Colonic mucosa (tissue), 4 donors: ENCODE data around the gene ANKH. TPM values are rescaled to one million over a fixed set of nuclear protein-coding genes. Genes with fewer than 3 reads are reported as not detected.

Experiments
- DNase-seq: peaks from one replicate; pipeline ENCODE4 v3.0.0-alpha.2; 2020
- H3K27ac ChIP-seq: fragments of 200-600 bp; one replicate; pipeline ENCODE4 v1.8.0; 2021
- H3K27me3 ChIP-seq: fragments of 200-600 bp; one replicate; pipeline ENCODE4 v1.8.0; 2021
- H3K36me3 ChIP-seq: fragments of 200-600 bp; one replicate; pipeline ENCODE4 v1.8.0; 2021
- H3K4me1 ChIP-seq: fragments of 200-600 bp; one replicate; pipeline ENCODE4 v1.8.0; 2021; ENCODE audit warnings: mild to moderate bottlenecking
- H3K4me3 ChIP-seq: fragments of 200-600 bp; one replicate; pipeline ENCODE4 v1.8.0; 2021
- H3K9ac ChIP-seq, 2 donors: one replicate each; pipeline ENCODE4 v1.7.0; 2013; ENCODE audit warnings: control low read depth in 2 of 2, low read depth in 2 of 2, low read length in 2 of 2
- H3K9me3 ChIP-seq: fragments of 200-600 bp; one replicate; pipeline ENCODE4 v1.8.0; 2021
- intact Hi-C: fragments of 100-400 bp; cut with DNase I; formaldehyde crosslinking; loops from one replicate; pipeline ENCODE4 v1.14.1; 2022
- total RNA-seq, 2 donors: library from RNA; stranded (reverse); fragmentation: NEBNext Ultra II Directional in 1 of 2; extraction: Animal tissue kit (Norgen Biotek cat#: 25700) in 1 of 2; gene quantifications; one replicate each; pipeline ENCODE4 v1.2.1, GENCODE V29; 2021
- TF ChIP-seq, protein P1 (sequence below): fragments of 200-600 bp; IDR thresholded peaks from one replicate; pipeline ENCODE4 v1.8.0; 2022; ENCODE audit warnings: antibody characterized with exemption, mild to moderate bottlenecking
- donor health status: healthy.
- donor health status: DM: no; HTN: no; CAD: no.
- donor health status: DM: no; HTN: no; CAD: no.

Gene ANKH
- total RNA-seq, 2 donors from 2014 or later, result 81.8 to 103 TPM

DNA sequence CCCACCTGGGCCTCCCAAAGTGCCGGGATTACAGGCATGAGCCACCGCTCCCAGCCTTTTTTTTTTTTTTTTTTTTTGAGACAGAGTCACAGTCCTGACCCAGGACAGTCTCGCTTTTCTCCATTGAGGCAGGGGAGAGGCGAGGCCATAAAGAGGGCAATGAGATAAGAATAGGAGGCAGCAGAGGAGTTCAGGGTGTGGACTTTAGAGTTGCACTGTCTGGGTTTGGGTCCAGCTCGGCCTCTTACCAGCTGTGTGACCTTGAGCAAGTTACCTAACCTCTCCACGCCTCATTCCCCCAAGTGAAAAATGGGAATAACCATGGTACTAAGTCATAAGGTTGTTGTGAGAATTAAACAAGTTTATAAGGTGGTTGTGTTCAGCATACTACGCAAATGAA is 24.6 kb upstream of the ANKH start:
- no peaks in the 10 kb centered on the region for H3K27me3 ChIP-seq
- intact Hi-C loops, result no loop called here
- DNase-seq, result peak; percentile 63

DNA sequence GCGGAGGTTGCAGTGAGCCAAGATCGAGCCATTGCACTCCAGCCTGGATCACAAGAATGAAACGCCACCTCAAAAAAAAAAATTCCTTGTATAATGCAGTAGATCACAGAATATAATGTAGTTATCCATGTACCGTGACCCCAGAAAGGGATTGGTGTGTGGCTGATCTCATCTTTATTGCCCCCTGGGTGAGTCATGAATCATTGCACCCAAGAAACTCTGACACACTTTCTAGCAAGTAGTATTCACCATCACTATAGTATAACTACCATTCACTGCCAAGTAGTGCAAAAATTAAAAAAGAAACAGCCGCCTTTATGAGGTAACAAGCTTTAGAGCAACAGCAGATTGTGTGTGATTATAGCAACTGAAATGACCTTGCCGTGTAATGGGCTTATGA is 23.7 kb upstream of the ANKH start:
- Histone ChIP-seq H3K27me3 (no peaks in the 10 kb centered on the region), H3K4me1 (peaks cover 11% of the 10 kb centered on the region), H3K4me3 (no peak overlapping the region), H3K27ac (peak overlapping the region; percentile 73), H3K9me3 (no peaks in the 10 kb centered on the region), H3K9ac (no peak overlapping the region), H3K36me3 (no peaks in the 10 kb centered on the region)
- TF ChIP-seq, protein P1, sequence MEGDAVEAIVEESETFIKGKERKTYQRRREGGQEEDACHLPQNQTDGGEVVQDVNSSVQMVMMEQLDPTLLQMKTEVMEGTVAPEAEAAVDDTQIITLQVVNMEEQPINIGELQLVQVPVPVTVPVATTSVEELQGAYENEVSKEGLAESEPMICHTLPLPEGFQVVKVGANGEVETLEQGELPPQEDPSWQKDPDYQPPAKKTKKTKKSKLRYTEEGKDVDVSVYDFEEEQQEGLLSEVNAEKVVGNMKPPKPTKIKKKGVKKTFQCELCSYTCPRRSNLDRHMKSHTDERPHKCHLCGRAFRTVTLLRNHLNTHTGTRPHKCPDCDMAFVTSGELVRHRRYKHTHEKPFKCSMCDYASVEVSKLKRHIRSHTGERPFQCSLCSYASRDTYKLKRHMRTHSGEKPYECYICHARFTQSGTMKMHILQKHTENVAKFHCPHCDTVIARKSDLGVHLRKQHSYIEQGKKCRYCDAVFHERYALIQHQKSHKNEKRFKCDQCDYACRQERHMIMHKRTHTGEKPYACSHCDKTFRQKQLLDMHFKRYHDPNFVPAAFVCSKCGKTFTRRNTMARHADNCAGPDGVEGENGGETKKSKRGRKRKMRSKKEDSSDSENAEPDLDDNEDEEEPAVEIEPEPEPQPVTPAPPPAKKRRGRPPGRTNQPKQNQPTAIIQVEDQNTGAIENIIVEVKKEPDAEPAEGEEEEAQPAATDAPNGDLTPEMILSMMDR, result no peak
- intact Hi-C loops, result no loop called here
- peak; percentile 73 for DNase-seq

More for the DNA sequence above, 24.6 kb upstream of the ANKH start:
- Histone ChIP-seq H3K27ac (peak overlapping the region; percentile 55), H3K9ac (no peak overlapping the region), H3K4me1 (peaks cover 11% of the 10 kb centered on the region), H3K4me3 (no peak overlapping the region), H3K9me3 (no peaks in the 10 kb centered on the region), H3K36me3 (no peaks in the 10 kb centered on the region)
- TF ChIP-seq, protein P1, result no peak

DNA sequence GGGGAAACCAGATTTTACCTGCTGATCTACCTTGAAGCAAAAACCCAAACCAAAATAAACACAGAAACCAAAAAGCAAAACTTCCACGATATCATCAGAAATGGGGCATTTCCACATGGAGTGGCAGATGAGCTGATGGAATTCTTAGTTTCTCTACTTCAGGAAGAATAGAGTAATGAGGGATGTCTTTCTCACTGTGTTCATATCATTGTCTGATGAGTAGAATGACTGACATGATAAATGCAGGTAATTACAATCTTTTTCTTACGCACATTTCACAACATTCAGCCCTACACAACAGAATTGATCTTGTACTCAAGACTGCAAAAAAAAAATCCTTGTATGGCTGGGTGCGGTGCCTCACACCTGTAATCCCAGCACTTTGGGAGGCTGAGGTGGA is 23.2 kb upstream of the ANKH start:
- Histone ChIP-seq H3K4me1 (peaks cover 11% of the 10 kb centered on the region), H3K27ac (peak overlapping the region; percentile 73), H3K4me3 (no peak overlapping the region), H3K9me3 (no peaks in the 10 kb centered on the region), H3K36me3 (no peaks in the 10 kb centered on the region), H3K27me3 (no peaks in the 10 kb centered on the region), H3K9ac (no peak overlapping the region)
- TF ChIP-seq, protein P1, result no peak
- intact Hi-C loops, result no loop called here
- DNase-seq, result no peak

DNA sequence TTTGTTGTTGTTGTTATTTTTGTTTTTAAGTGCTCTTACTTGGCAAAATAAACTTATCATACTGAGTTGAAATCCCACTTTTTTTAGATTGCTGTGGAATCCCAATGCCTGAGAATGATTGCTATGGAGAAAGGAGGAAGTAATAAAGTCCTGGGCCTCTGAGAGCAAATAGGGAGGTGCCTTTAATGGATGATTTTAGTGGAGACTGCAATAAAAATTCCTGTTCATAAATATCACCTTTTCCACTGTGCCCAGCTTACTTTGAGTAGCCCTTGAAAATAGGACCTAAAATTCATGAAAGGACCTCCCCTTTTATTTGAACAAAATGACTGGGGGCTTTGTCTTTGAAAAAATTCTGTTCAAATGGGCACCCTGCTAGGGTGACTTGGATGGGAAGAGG is 21.8 kb upstream of the ANKH start:
- Histone ChIP-seq H3K27ac (peak overlapping the region; percentile 73), H3K9me3 (no peaks in the 10 kb centered on the region), H3K27me3 (no peaks in the 10 kb centered on the region), H3K9ac (no peak overlapping the region), H3K4me1 (peaks cover 11% of the 10 kb centered on the region), H3K4me3 (no peak overlapping the region), H3K36me3 (no peaks in the 10 kb centered on the region)
- DNase-seq, result no peak
- intact Hi-C loops, result no loop called here
- TF ChIP-seq, protein P1, result no peak

DNA sequence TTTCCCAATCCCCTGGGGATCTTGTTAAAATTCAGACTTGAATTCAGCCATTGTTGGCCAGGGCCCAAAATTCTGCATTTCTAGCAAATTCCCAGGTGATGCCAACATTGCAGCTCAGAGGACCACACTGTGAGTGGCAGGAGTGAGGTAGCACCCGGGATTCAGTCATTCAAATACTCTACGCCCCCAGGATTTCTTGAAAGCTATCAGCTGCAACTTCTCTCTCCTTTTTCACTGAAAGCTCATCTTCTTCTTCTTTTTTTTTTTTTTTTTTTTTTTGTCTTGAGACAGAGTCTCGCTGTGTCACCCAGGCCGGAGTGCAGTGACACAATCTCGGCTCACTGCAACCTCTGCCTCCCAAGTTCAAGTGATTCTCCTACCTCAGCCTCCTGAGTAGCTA is 19.3 kb upstream of the ANKH start:
- Histone ChIP-seq H3K9ac (no peak overlapping the region), H3K27me3 (no peaks in the 10 kb centered on the region), H3K4me1 (peaks cover 11% of the 10 kb centered on the region), H3K9me3 (no peaks in the 10 kb centered on the region), H3K4me3 (no peak overlapping the region), H3K36me3 (no peaks in the 10 kb centered on the region), H3K27ac (no peak overlapping the region)
- no peak for DNase-seq
- intact Hi-C loops, result no loop called here
- TF ChIP-seq, protein P1, result no peak
